Pancreas (tissue), 10 donors: ENCODE data around the gene RCN1. TPM values are rescaled to one million over a fixed set of nuclear protein-coding genes. Genes with fewer than 3 reads are reported as not detected.

ENCODE experiments used
- ATAC-seq, 4 donors: fragments of 200-7000 bp; cut with Tn5 transposase; one replicate each; pipeline versions ENCODE4 v1.8.0 to v1.9.1; 2020; ENCODE audit warnings: mild to moderate bottlenecking in 4 of 4, moderate library complexity in 4 of 4
- DNase-seq, 6 donors: peaks; one replicate each; pipeline ENCODE4 v3.0.0-alpha.2; 2020
- FAIRE-seq: peaks from 2 replicates; lab custom pipeline; 2012; peaks lifted over from hg19 to GRCh38; lab: Jason Lieb, UNC
- H3K27ac ChIP-seq, 4 donors: fragments of 200-600 bp; sonication (generic); 1 replicate in 3 of 4; 2 replicates in 1 of 4; pipeline versions ENCODE4 v1.5.0 to v1.8.0; 2020
- H3K27me3 ChIP-seq, 4 donors: fragments of 200-600 bp; one replicate each; pipeline ENCODE4 v1.8.0; 2021
- H3K36me3 ChIP-seq, 3 donors: fragments of 200-600 bp; sonication (generic) in 1 of 3; one replicate each; pipeline versions ENCODE4 v1.5.0 to v1.8.0; 2020 to 2021
- H3K4me1 ChIP-seq, 3 donors: fragments of 200-600 bp; one replicate each; pipeline ENCODE4 v1.8.0; 2021
- H3K4me3 ChIP-seq, 4 donors: fragments of 200-600 bp; sonication (generic) in 2 of 4; one replicate each; pipeline versions ENCODE4 v1.5.0 to v1.8.0; 2020 to 2021
- H3K9me3 ChIP-seq, 4 donors: fragments of 200-600 bp; one replicate each; pipeline ENCODE4 v1.8.0; 2021
- WGBS, 2 donors: extraction: QIAGEN DNeasy Blood & Tissue Kit; methylation state at CpG; one replicate each; pipeline ENCODE4 v1.1.7; 2013; 5-methylcytosine and 5-hydroxymethylcytosine counted together
- intact Hi-C, 3 donors: fragments of 100-400 bp; cut with DNase I; formaldehyde crosslinking; loops; one replicate each; pipeline versions ENCODE4 v1.11.1 to v1.14.2; 2022
- polyA plus RNA-seq, 2 donors: library from polyadenylated mRNA; stranded (reverse); fragments of 200-250 nt; gene quantifications; one replicate each; pipeline ENCODE4 v1.2.3, GENCODE V29; 2013
- total RNA-seq, 6 donors: library from RNA; stranded (reverse); fragmentation: NEBNext Ultra II Directional in 4 of 6; extraction: Animal tissue kit (Norgen Biotek cat#: 25700) in 4 of 6; gene quantifications; one replicate each; pipeline versions ENCODE4 v1.2.1 to v1.2.4, GENCODE V29; 2021 to 2023
- TF ChIP-seq, protein P1 (sequence below), 4 donors: fragments of 200-600 bp; sonication (generic) in 3 of 4; IDR thresholded peaks; one replicate each; pipeline versions ENCODE4 v1.5.0 to v1.8.0; 2021; ENCODE audit warnings: antibody characterized with exemption in 4 of 4
- donor health status: healthy with polysubstance abuse.
- donor health status: DM: no; HTN: no; CAD: no; lungs with moderate emphysema.
- donor health status: DM: no; HTN: no; CAD: no.
- donor health status: control.
- donor health status: control.
- donor health status: Bipolar disorder and iron deficiency.
- donor health status: DM: yes; HTN: yes; CAD: no.
- donor health status: DM: no; HTN: no; CAD: no.
- donor health status: DM: no; HTN: no; CAD: no.
- donor health status: DM: yes; HTN: yes; CAD: no.

The RCN1 gene
- total and polyA plus RNA-seq, 8 donors, result 9.6 to 39.3 (median 21.7) TPM

DNA sequence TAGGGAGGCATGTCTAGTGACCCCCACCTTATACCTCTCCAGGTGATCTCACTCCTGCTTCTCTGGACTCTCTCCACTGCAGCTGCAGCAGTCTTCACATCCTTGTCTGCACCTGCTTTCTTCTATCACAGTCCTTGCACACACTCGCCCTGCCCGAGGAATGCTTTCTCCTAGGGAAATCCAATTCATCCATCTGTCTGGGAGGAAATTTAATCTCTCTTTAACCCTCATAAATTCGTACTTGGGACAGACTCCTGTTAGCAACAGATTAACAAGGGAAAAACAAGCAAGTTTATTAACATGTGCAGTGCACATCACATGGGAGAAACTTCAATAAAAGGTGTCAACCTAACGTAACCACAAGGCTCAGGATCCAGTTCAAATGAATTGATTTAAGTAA is 11.3 kb upstream of the RCN1 start:
- H3K9me3 ChIP-seq, result no peaks in the 10 kb centered on the region
- no peaks in the 10 kb centered on the region for H3K4me1 ChIP-seq
- no peaks in the 10 kb centered on the region for H3K36me3 ChIP-seq
- H3K27ac ChIP-seq, result no peak overlapping the region
- intact Hi-C loops, result no loop called here
- peaks cover 0 to 3% (median 0%) of the 10 kb centered on the region in 4 donors for H3K27me3 ChIP-seq
- ATAC-seq, result no peak
- no peak for DNase-seq
- TF ChIP-seq, protein P1, sequence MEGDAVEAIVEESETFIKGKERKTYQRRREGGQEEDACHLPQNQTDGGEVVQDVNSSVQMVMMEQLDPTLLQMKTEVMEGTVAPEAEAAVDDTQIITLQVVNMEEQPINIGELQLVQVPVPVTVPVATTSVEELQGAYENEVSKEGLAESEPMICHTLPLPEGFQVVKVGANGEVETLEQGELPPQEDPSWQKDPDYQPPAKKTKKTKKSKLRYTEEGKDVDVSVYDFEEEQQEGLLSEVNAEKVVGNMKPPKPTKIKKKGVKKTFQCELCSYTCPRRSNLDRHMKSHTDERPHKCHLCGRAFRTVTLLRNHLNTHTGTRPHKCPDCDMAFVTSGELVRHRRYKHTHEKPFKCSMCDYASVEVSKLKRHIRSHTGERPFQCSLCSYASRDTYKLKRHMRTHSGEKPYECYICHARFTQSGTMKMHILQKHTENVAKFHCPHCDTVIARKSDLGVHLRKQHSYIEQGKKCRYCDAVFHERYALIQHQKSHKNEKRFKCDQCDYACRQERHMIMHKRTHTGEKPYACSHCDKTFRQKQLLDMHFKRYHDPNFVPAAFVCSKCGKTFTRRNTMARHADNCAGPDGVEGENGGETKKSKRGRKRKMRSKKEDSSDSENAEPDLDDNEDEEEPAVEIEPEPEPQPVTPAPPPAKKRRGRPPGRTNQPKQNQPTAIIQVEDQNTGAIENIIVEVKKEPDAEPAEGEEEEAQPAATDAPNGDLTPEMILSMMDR (IDR thresholded peaks at IDR 0.05), result no peak
- no peak overlapping the region for H3K4me3 ChIP-seq
- FAIRE-seq, result no peak
- 71 to 75% methylated on average over 4 of the region's 4 CpGs for WGBS, 2 donors

DNA sequence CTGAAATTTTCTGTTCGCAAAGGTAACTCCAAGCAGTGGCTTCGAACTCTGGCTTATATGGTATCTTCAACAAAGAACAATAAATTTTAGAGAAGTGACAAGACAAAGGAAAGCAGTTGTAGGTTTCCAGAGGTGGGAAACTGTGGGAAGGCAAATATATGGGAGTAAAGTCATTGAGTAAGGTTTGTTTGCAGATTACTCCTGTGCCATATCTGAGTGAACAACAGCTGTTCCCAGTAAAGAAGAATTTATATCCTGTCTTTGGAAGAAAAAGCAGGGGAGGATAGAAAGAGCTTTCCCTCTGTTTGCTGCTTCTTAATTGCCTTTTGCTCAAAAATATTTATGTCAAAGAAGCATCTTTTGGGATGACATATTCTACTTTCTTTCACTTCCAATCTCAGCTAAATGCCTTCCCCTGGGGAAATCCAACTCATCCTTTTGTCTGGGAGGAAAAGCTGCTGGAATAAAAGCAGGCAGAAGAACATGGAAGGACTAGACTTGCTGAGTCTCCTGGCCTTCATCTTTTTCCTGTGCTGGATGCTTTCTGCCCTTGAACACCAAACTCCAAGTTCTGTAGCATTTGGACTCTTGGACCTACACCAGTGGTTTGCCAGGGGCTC is 10.4 kb upstream of the RCN1 start:
- no peak for ATAC-seq
- intact Hi-C loops, result no loop called here
- TF ChIP-seq, protein P1 (IDR thresholded peaks at IDR 0.05), result no peak
- no peaks in the 10 kb centered on the region for H3K4me1 ChIP-seq
- H3K27me3 ChIP-seq, result peaks cover 0 to 3% (median 0%) of the 10 kb centered on the region in 4 donors
- H3K36me3 ChIP-seq, result no peaks in the 10 kb centered on the region
- no peak for FAIRE-seq
- H3K4me3 ChIP-seq, result no peak overlapping the region
- H3K27ac ChIP-seq, result no peak overlapping the region
- DNase-seq, result no peak
- WGBS, 2 donors, result 79 to 88% methylated on average over 2 of the region's 2 CpGs
- no peaks in the 10 kb centered on the region for H3K9me3 ChIP-seq

DNA sequence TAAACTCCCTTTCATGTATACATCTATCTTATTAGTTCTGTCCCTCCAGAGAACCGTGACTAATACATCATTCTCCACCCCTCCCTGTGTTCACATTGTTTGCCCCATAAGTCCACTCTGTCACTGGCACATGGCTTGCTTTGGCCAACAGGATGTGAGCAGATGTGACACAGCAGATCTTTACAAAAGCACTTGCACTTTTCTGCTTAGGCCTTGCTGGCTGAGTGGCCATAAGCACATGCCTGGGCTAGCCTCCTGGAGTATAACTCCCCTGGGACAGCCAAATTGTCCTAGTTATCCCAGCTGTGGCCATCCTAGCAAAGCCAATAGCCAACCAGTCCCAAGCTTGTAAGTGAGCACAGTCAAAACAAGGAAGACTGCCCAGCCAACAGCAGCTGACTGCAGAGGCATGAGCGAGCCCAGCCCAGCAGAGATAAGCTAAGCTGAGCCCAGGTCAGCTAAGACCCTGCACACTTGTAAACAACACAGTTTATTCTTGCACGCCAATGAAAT is 9.7 kb upstream of the RCN1 start:
- FAIRE-seq (no peak), ATAC-seq (no peak), DNase-seq (no peak)
- TF ChIP-seq, protein P1 (IDR thresholded peaks at IDR 0.05), result no peak
- intact Hi-C loops, result no loop called here
- 69 to 80% methylated on average over 3 of the region's 3 CpGs for WGBS, 2 donors
- Histone ChIP-seq H3K4me1 (no peaks in the 10 kb centered on the region), H3K4me3 (no peak overlapping the region), H3K27ac (no peak overlapping the region), H3K36me3 (no peaks in the 10 kb centered on the region), H3K9me3 (no peaks in the 10 kb centered on the region), H3K27me3 (peaks cover 0 to 3% (median 0%) of the 10 kb centered on the region in 4 donors)

DNA sequence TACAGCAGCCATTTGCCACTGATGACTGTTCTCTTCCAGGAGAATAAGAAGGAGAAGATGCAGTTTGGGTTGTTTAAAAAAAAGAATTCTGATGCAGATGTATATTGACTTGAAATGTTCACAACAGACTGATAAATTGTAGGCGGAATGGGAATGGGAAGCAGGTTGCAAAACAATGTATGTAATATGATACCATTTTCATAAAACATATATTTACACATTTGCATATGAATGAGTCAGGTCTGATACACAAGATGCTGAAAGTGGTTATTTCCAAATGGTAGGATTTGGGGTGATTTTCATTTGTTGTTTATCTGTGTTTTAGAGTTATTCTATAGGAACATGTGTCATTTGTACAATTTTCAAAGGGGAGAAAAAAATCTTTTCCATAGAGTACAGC is 9.0 kb upstream of the RCN1 start:
- no peak for ATAC-seq
- intact Hi-C loops, result no loop called here
- no peak for FAIRE-seq

More for the DNA sequence above, 9.0 kb upstream of the RCN1 start:
- Histone ChIP-seq H3K4me1 (no peaks in the 10 kb centered on the region), H3K9me3 (no peaks in the 10 kb centered on the region), H3K4me3 (no peak overlapping the region), H3K27me3 (peaks cover 0 to 3% (median 0%) of the 10 kb centered on the region in 4 donors), H3K36me3 (no peaks in the 10 kb centered on the region), H3K27ac (no peak overlapping the region)
- TF ChIP-seq, protein P1 (IDR thresholded peaks at IDR 0.05), result no peak
- DNase-seq, result no peak
- WGBS, 2 donors, result 86 to 95% methylated on average over 1 of the region's 1 CpG
